ENCODE measurements around the gene CDC34.

CDC34 gene

GRCh38 chr19:589693-590395 lies 58.3 kb downstream of the CDC34 start, which contains the start of gene HCN2:
Gene HCN2, plus strand, starts transcription at chr19:589881. Its CDS starts 65 bp downstream, at chr19:589946.
- Histone ChIP-seq H3K27me3 (replicated peaks; ENCODE audit: control insufficient read depth, insufficient read depth, low read length, poor library complexity, severe bottlenecking) (peaks cover 14% of the 10 kb centered on the region), H3K27ac (ENCODE audit: insufficient read depth, low read length, poor library complexity, severe bottlenecking) (no peak within 1 kb of the TSS), H3K4me1 (ENCODE audit: control insufficient read depth, insufficient read depth, low read length, poor library complexity, severe bottlenecking) (peaks cover 25% of the 10 kb centered on the region), H3K9me3 (ENCODE audit: control insufficient read depth, low read length) (no peaks in the 10 kb centered on the region), H3K36me3 (ENCODE audit: control insufficient read depth, insufficient read depth, low read length) (no peaks in the 10 kb centered on the region), H3K4me3 (ENCODE audit: insufficient read depth, low read depth, low read length, poor library complexity, severe bottlenecking) (peak within 1 kb of the TSS; percentile 1)
- no peak for DNase-seq

- peak in 1 of 3 donors; percentile 13 for DNase-seq
- H3K36me3 ChIP-seq (ENCODE audit: control insufficient read depth, insufficient read depth, low read length) = no peaks in the 10 kb centered on the region
- H3K4me1 ChIP-seq (ENCODE audit: control insufficient read depth, insufficient read depth, low read length, poor library complexity, severe bottlenecking) = peaks cover 25% of the 10 kb centered on the region
- peaks cover 14% of the 10 kb centered on the region for H3K27me3 ChIP-seq (replicated peaks; ENCODE audit: control insufficient read depth, insufficient read depth, low read length, poor library complexity, severe bottlenecking)
- peak overlapping the region; percentile 1 for H3K4me3 ChIP-seq (ENCODE audit: insufficient read depth, low read depth, low read length, poor library complexity, severe bottlenecking)
- no peaks in the 10 kb centered on the region for H3K9me3 ChIP-seq (ENCODE audit: control insufficient read depth, low read length)
- no peak overlapping the region for H3K27ac ChIP-seq (ENCODE audit: insufficient read depth, low read length, poor library complexity, severe bottlenecking)
Measured at GRCh38 chr19:590396-590745, 58.8 kb downstream of the CDC34 start.

- H3K27ac ChIP-seq (ENCODE audit: insufficient read depth, low read length, poor library complexity, severe bottlenecking) = no peak overlapping the region
- H3K27me3 ChIP-seq (replicated peaks; ENCODE audit: control insufficient read depth, insufficient read depth, low read length, poor library complexity, severe bottlenecking) = peaks cover 14% of the 10 kb centered on the region
- no peaks in the 10 kb centered on the region for H3K9me3 ChIP-seq (ENCODE audit: control insufficient read depth, low read length)
- H3K36me3 ChIP-seq (ENCODE audit: control insufficient read depth, insufficient read depth, low read length) = no peaks in the 10 kb centered on the region
- DNase-seq = no peak
- peak overlapping the region; percentile 1 for H3K4me3 ChIP-seq (ENCODE audit: insufficient read depth, low read depth, low read length, poor library complexity, severe bottlenecking)
- peaks cover 25% of the 10 kb centered on the region for H3K4me1 ChIP-seq (ENCODE audit: control insufficient read depth, insufficient read depth, low read length, poor library complexity, severe bottlenecking)
Measured at GRCh38 chr19:590750-591098, 59.2 kb downstream of the CDC34 start.

- H3K27me3 ChIP-seq (replicated peaks; ENCODE audit: control insufficient read depth, insufficient read depth, low read length, poor library complexity, severe bottlenecking) = peaks cover 14% of the 10 kb centered on the region
- H3K4me3 ChIP-seq (ENCODE audit: insufficient read depth, low read depth, low read length, poor library complexity, severe bottlenecking) = no peak overlapping the region
- H3K4me1 ChIP-seq (ENCODE audit: control insufficient read depth, insufficient read depth, low read length, poor library complexity, severe bottlenecking) = peaks cover 25% of the 10 kb centered on the region
Measured at GRCh38 chr19:591099-591958, 59.8 kb downstream of the CDC34 start.

More at GRCh38 chr19:591099-591958, 59.8 kb downstream of the CDC34 start:
- Histone ChIP-seq H3K27ac (ENCODE audit: insufficient read depth, low read length, poor library complexity, severe bottlenecking) (no peak overlapping the region), H3K9me3 (ENCODE audit: control insufficient read depth, low read length) (no peaks in the 10 kb centered on the region), H3K36me3 (ENCODE audit: control insufficient read depth, insufficient read depth, low read length) (no peaks in the 10 kb centered on the region)
- DNase-seq = no peak
